VCaP (cell line): Measurements from ENCODE around the gene GHRH.

Experiments
- H3K27ac ChIP-seq: fragments of 450-650 bp; 2 replicates; pipeline ENCODE4 v1.5.1; 2017
- CTCF ChIP-seq: fragments of 450-650 bp; conservative IDR thresholded peaks from 2 replicates; pipeline ENCODE4 v1.5.1; 2017; ENCODE audit warnings: mild to moderate bottlenecking, moderate library complexity

Gene GHRH

GRCh38 chr20:37202267-37202943, 59.2 kb downstream of the GHRH start:
- TF ChIP-seq CTCF: peak; percentile 94
- H3K27ac ChIP-seq: no peak overlapping the region

DNA sequence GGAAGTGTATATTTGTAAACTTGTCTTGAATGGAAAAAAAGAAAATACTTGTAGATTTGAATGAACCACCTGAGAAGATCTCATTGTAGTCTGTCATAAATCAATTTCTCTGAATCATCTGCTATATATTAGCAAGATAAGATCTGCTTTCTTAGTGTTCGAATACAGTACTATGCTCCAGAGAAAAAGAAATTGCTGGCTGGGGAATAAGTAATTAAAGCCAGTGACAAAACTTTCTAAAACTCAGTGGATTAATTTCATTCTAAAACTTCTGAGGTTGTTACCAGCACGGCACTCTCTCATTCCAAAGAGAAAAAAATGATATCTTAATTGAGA, 59.8 kb downstream of the GHRH start:
- no peak overlapping the region for H3K27ac ChIP-seq
- no peak for TF ChIP-seq CTCF
